GM11168 (cell line): Measurements from ENCODE around the gene NKD1.

ENCODE experiments used
- in situ Hi-C: fragments of 300-500 bp; cut with MboI; formaldehyde crosslinking; loops from one replicate; pipeline ENCODE4 v1.12.0; 2022; ENCODE audit warnings: low sequenced_read_pairs; ENCODE audit not compliant: unreplicated experiment

The NKD1 gene

GRCh38 chr16:50555269-50555875 is 7.2 kb downstream of the NKD1 start:
- in situ Hi-C loops = no loop called here

- in situ Hi-C loops = no loop called here
These were observed 7.9 kb downstream of the NKD1 start for GRCh38 chr16:50555952-50556673.

- in situ Hi-C loops = no loop called here
These were observed 8.8 kb downstream of the NKD1 start for GRCh38 chr16:50557046-50557445.

- in situ Hi-C loops = no loop called here
These were observed 10.7 kb downstream of the NKD1 start for GRCh38 chr16:50558913-50559312.

- in situ Hi-C loops = no loop called here
These were observed 11.1 kb downstream of the NKD1 start for GRCh38 chr16:50559342-50559741.

GRCh38 chr16:50559804-50560514 is 11.8 kb downstream of the NKD1 start:
- in situ Hi-C loops = no loop called here

GRCh38 chr16:50560903-50561863 is 13.0 kb downstream of the NKD1 start:
- in situ Hi-C loops = no loop called here

- in situ Hi-C loops = no loop called here
These were observed 14.5 kb downstream of the NKD1 start for GRCh38 chr16:50562657-50563056.

GRCh38 chr16:50563989-50564388 is 15.8 kb downstream of the NKD1 start:
- in situ Hi-C loops = no loop called here

- in situ Hi-C loops = no loop called here
These were observed 17.2 kb downstream of the NKD1 start for GRCh38 chr16:50565428-50565827.

- in situ Hi-C loops = no loop called here
These were observed 18.1 kb downstream of the NKD1 start for GRCh38 chr16:50566014-50566962.

GRCh38 chr16:50567651-50568050 is 19.5 kb downstream of the NKD1 start:
- in situ Hi-C loops = no loop called here

GRCh38 chr16:50568187-50568815 is 20.1 kb downstream of the NKD1 start:
- in situ Hi-C loops = no loop called here

GRCh38 chr16:50570354-50570753 is 22.2 kb downstream of the NKD1 start:
- in situ Hi-C loops = no loop called here

GRCh38 chr16:50570808-50571598 is 22.8 kb downstream of the NKD1 start:
- in situ Hi-C loops = no loop called here

GRCh38 chr16:50571786-50572185 is 23.6 kb downstream of the NKD1 start:
- in situ Hi-C loops = no loop called here

GRCh38 chr16:50572700-50573099 is 24.5 kb downstream of the NKD1 start:
- in situ Hi-C loops = no loop called here

GRCh38 chr16:50573279-50573678 is 25.1 kb downstream of the NKD1 start:
- in situ Hi-C loops = no loop called here
